ENCODE data around the gene SH3RF1. TPM values are rescaled to one million over a fixed set of nuclear protein-coding genes. Genes with fewer than 3 reads are reported as not detected.

Gene SH3RF1
- total and polyA plus RNA-seq, 7 donors: 8.2 to 20.8 (median 12.5) TPM

- intact Hi-C loops (cut with DNase I): no loop called here
- H3K9me3 ChIP-seq: no peaks in the 10 kb centered on the region
- H3K27ac ChIP-seq: no peak overlapping the region
- no peak for TF ChIP-seq POLR2A (IDR thresholded peaks at IDR 0.05)
- TF ChIP-seq, protein P1, sequence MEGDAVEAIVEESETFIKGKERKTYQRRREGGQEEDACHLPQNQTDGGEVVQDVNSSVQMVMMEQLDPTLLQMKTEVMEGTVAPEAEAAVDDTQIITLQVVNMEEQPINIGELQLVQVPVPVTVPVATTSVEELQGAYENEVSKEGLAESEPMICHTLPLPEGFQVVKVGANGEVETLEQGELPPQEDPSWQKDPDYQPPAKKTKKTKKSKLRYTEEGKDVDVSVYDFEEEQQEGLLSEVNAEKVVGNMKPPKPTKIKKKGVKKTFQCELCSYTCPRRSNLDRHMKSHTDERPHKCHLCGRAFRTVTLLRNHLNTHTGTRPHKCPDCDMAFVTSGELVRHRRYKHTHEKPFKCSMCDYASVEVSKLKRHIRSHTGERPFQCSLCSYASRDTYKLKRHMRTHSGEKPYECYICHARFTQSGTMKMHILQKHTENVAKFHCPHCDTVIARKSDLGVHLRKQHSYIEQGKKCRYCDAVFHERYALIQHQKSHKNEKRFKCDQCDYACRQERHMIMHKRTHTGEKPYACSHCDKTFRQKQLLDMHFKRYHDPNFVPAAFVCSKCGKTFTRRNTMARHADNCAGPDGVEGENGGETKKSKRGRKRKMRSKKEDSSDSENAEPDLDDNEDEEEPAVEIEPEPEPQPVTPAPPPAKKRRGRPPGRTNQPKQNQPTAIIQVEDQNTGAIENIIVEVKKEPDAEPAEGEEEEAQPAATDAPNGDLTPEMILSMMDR (IDR thresholded peaks at IDR 0.05): no peak
- TF ChIP-seq EP300 (IDR thresholded peaks at IDR 0.05): no peak
- no peak for TF ChIP-seq POLR2AphosphoS5 (IDR thresholded peaks at IDR 0.05)
- WGBS, 2 donors: 46 to 80% methylated on average over 6 of the region's 6 CpGs
- H3K36me3 ChIP-seq: no peaks in the 10 kb centered on the region
- DNase-seq: no peak
- no peaks in the 10 kb centered on the region for H3K27me3 ChIP-seq
- peaks cover 0 to 20% (median 13%) of the 10 kb centered on the region in 4 donors for H3K4me1 ChIP-seq
- H3K4me3 ChIP-seq: no peak overlapping the region
These were observed 42.1 kb upstream of the SH3RF1 start for GRCh38 chr4:169312690-169313422.

- intact Hi-C loops (cut with DNase I): no loop called here
These were observed 41.0 kb upstream of the SH3RF1 start for GRCh38 chr4:169311643-169312365.

DNA sequence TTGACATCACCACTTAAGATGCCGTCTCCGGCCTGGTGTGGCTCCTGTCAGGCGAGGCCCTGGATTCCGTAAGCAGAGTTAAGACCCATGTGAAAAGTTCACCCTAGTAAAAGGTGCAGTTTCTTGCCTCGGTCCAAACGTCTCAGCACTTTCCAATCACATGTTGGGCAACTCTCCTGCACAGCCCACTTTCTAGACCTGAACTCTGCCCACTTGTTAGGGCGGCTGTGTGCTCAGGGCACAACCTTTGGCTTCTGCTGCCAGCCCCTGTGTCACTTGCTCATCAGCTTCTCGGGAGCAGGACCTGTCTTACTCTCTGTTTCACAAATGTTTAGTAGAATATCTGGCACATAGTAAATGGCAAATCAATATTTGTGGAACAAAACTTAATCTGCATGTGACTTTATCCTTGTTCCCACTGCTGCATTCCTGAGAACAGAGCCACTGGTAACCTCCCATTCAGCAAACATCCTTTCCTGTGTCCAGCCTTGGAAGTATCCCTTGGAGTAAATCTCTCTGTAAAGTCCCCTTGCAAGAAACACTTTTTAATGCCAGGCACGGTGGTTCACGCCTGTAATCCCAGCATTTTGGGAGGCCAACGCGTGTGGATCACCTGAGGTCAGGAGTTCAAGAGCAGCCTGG, 38.7 kb upstream of the SH3RF1 start:
- H3K4me1 ChIP-seq: peaks cover 0 to 3% (median 1%) of the 10 kb centered on the region in 4 donors
- TF ChIP-seq POLR2AphosphoS5 (IDR thresholded peaks at IDR 0.05) (no peak), POLR2A (IDR thresholded peaks at IDR 0.05) (no peak), EP300 (IDR thresholded peaks at IDR 0.05) (no peak)
- TF ChIP-seq, protein P1 (IDR thresholded peaks at IDR 0.05): no peak
- no peaks in the 10 kb centered on the region for H3K9me3 ChIP-seq
- no peaks in the 10 kb centered on the region for H3K36me3 ChIP-seq
- DNase-seq: no peak
- 91 to 92% methylated on average over 12 of the region's 12 CpGs for WGBS, 2 donors
- no peak overlapping the region for H3K27ac ChIP-seq
- no peaks in the 10 kb centered on the region for H3K27me3 ChIP-seq
- no peak overlapping the region for H3K4me3 ChIP-seq
- intact Hi-C loops (cut with DNase I): no loop called here

More at GRCh38 chr4:169311643-169312365, 41.0 kb upstream of the SH3RF1 start:
- H3K4me3 ChIP-seq: no peak overlapping the region
- peaks cover 0 to 20% (median 13%) of the 10 kb centered on the region in 4 donors for H3K4me1 ChIP-seq
- 80 to 82% methylated on average over 12 of the region's 12 CpGs for WGBS, 2 donors
- no peaks in the 10 kb centered on the region for H3K9me3 ChIP-seq
- TF ChIP-seq EP300 (IDR thresholded peaks at IDR 0.05): no peak
- TF ChIP-seq, protein P1 (IDR thresholded peaks at IDR 0.05): peak in 2 of 4 experiments; percentile 26 to 50
- H3K27ac ChIP-seq: no peak overlapping the region
- no peaks in the 10 kb centered on the region for H3K36me3 ChIP-seq
- H3K27me3 ChIP-seq: no peaks in the 10 kb centered on the region
- no peak for DNase-seq

GRCh38 chr4:169307576-169307975, 36.8 kb upstream of the SH3RF1 start:
- Histone ChIP-seq H3K9me3 (no peaks in the 10 kb centered on the region), H3K4me3 (no peak overlapping the region), H3K36me3 (no peaks in the 10 kb centered on the region), H3K27ac (no peak overlapping the region), H3K27me3 (no peaks in the 10 kb centered on the region), H3K4me1 (no peaks in the 10 kb centered on the region)
- DNase-seq: no peak
- TF ChIP-seq, protein P1 (IDR thresholded peaks at IDR 0.05): no peak
- TF ChIP-seq POLR2A (IDR thresholded peaks at IDR 0.05): no peak
- TF ChIP-seq EP300 (IDR thresholded peaks at IDR 0.05): no peak
- TF ChIP-seq POLR2AphosphoS5 (IDR thresholded peaks at IDR 0.05): no peak
- intact Hi-C loops (cut with DNase I): no loop called here
- 25 to 72% methylated on average over 2 of the region's 2 CpGs for WGBS, 2 donors

Measured in sigmoid colon (tissue), 7 donors.